ENCODE measurements around the gene NOP9.

DNA sequence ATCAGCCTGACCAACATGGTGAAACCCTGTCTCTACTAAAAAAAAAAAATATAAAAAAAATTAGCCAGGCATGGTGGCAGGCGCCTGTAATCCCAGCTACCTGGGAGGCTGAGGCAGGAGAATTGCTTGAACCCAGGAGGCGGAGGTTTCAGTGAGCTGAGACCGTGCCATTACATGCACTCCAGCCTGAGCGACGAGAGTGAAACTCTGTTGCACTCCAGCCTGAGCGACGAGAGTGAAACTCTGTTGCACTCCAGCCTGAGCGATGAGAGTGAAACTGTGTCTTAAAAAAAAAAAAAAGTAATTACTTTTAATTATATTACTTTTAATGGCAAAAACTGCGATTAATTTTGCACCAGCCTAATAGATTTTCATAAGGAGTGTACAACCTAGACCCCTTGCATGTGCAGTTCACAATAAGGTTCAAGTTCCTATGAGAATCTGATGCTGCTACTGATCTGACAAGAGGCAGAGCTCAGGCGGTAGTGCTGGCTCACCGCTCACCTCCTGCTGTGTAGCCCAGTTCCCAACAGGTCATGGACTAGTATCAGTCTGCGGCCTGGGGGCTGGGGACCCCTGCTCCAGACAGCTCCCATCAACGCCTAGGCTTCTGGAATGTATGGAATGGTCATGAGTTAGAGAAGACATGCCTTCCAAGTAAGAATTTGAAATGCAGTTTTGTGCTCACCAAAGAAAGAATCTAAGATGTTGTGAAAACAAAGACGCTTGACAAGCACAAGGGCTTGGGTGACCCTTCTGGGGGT, 21.7 kb downstream of the NOP9 start:
- TF ChIP-seq EZH2 (IDR thresholded peaks at IDR 0.05): no peak
- TF ChIP-seq, protein P1, sequence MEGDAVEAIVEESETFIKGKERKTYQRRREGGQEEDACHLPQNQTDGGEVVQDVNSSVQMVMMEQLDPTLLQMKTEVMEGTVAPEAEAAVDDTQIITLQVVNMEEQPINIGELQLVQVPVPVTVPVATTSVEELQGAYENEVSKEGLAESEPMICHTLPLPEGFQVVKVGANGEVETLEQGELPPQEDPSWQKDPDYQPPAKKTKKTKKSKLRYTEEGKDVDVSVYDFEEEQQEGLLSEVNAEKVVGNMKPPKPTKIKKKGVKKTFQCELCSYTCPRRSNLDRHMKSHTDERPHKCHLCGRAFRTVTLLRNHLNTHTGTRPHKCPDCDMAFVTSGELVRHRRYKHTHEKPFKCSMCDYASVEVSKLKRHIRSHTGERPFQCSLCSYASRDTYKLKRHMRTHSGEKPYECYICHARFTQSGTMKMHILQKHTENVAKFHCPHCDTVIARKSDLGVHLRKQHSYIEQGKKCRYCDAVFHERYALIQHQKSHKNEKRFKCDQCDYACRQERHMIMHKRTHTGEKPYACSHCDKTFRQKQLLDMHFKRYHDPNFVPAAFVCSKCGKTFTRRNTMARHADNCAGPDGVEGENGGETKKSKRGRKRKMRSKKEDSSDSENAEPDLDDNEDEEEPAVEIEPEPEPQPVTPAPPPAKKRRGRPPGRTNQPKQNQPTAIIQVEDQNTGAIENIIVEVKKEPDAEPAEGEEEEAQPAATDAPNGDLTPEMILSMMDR (IDR thresholded peaks at IDR 0.05): no peak
